Thyroid gland (tissue), 4 donors: ENCODE results near the gene PPP2R3A. TPM values are rescaled to one million over a fixed set of nuclear protein-coding genes. Genes with fewer than 3 reads are reported as not detected.
A peak's percentile ranks its signal among the peaks of the same experiment; 100 is the strongest.

ENCODE experiments used
- DNase-seq, 2 donors: peaks; one replicate each; pipeline ENCODE4 v3.0.0-alpha.2; 2019
- H3K27ac ChIP-seq, 3 donors: fragments of 200-600 bp; sonication (generic); 1 replicate in 2 of 3; 2 replicates in 1 of 3; pipeline ENCODE4 v1.5.1; 2016 to 2019; ENCODE audit warnings: mild to moderate bottlenecking in 1 of 3, moderate library complexity in 1 of 3
- H3K27me3 ChIP-seq: fragments of 200-600 bp; sonication (generic); one replicate; pipeline ENCODE4 v1.5.1; 2019
- H3K36me3 ChIP-seq, 2 donors: fragments of 200-600 bp; sonication (generic); one replicate each; pipeline ENCODE4 v1.5.1; 2016 to 2019
- H3K4me1 ChIP-seq, 2 donors: fragments of 200-600 bp; sonication (generic); one replicate each; pipeline ENCODE4 v1.5.1; 2017 to 2019
- H3K4me3 ChIP-seq, 3 donors: fragments of 200-600 bp; sonication (generic); replicated peaks in 1 of 3; 1 replicate in 2 of 3; 2 replicates in 1 of 3; pipeline ENCODE4 v1.5.1; 2016; ENCODE audit warnings: mild to moderate bottlenecking in 1 of 3
- H3K9me3 ChIP-seq: fragments of 200-600 bp; sonication (generic); one replicate; pipeline ENCODE4 v1.5.1; 2017
- POLR2A ChIP-seq, 2 donors: fragments of 450-650 bp; IDR thresholded peaks; one replicate each; pipeline ENCODE4 v1.6.1; 2017; ENCODE audit warnings: antibody characterized with exemption in 2 of 2, mild to moderate bottlenecking in 2 of 2, moderate library complexity in 1 of 2
- WGBS, 2 donors: methylation state at CpG; one replicate each; pipeline ENCODE4 v1.1.5; 2017; 5-methylcytosine and 5-hydroxymethylcytosine counted together
- intact Hi-C: fragments of 100-400 bp; cut with DNase I; formaldehyde crosslinking; loops from one replicate; pipeline ENCODE4 v1.15.1; 2023
- small RNA-seq: library from RNA; depleted of rRNA; stranded (forward); fragments of <200 nt; gene quantifications from one replicate; pipeline ENCODE3, GENCODE V24; 2016
- total RNA-seq, 4 donors: library from RNA; depleted of rRNA; stranded (reverse); fragments of >200 nt; gene quantifications; one replicate each; pipeline ENCODE4 v1.2.3, GENCODE V29; 2016
- TF ChIP-seq, protein P1 (sequence below), 6 experiments: fragments of 200-600 bp in 3 of 6; fragments of 450-650 bp in 3 of 6; sonication (generic) in 3 of 6; IDR thresholded peaks; one replicate each; pipeline ENCODE4 v1.5.1; 2016 to 2019; ENCODE audit warnings: antibody characterized with exemption in 6 of 6, mild to moderate bottlenecking in 2 of 6, inconsistent platforms in 1 of 6, moderate library complexity in 1 of 6

The PPP2R3A gene
- total RNA-seq, 4 donors from 2014 or later: 8.5 to 15.3 (median 9.8) TPM

DNA sequence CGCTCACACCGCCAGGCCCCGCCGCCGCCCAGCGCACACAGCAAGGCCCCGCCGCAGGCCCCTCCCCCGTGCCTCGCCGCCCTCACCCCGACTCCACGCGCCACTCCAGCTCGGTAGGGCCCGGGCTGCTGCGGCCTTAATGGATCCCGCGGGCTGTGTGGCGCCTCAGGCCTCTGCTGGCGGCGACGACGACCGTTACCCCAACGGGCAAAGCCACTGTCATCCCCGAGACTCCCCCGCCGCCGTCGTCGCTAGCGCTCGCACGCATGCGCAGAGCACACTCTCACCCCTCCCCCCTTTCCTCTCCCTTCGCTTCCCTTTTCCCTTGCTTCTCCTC is 230.5 kb downstream of the PPP2R3A start, which contains the start of gene MSL2:
MSL2 (minus strand) TSS at position 272 of the 337 bp plus-strand sequence. CDS start 1,222 bp downstream, outside the sequence.
- TF ChIP-seq, protein P1, sequence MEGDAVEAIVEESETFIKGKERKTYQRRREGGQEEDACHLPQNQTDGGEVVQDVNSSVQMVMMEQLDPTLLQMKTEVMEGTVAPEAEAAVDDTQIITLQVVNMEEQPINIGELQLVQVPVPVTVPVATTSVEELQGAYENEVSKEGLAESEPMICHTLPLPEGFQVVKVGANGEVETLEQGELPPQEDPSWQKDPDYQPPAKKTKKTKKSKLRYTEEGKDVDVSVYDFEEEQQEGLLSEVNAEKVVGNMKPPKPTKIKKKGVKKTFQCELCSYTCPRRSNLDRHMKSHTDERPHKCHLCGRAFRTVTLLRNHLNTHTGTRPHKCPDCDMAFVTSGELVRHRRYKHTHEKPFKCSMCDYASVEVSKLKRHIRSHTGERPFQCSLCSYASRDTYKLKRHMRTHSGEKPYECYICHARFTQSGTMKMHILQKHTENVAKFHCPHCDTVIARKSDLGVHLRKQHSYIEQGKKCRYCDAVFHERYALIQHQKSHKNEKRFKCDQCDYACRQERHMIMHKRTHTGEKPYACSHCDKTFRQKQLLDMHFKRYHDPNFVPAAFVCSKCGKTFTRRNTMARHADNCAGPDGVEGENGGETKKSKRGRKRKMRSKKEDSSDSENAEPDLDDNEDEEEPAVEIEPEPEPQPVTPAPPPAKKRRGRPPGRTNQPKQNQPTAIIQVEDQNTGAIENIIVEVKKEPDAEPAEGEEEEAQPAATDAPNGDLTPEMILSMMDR (IDR thresholded peaks at IDR 0.05): no peak
- peak in 1 of 2 donors; percentile 61 for TF ChIP-seq POLR2A (IDR thresholded peaks at IDR 0.05)
- Histone ChIP-seq H3K36me3 (no peaks in the 10 kb centered on the region), H3K27me3 (no peaks in the 10 kb centered on the region), H3K4me3 (peak within 1 kb of the TSS; percentile 72 to 81 (median 78)), H3K9me3 (no peaks in the 10 kb centered on the region), H3K4me1 (peaks cover 28% of the 10 kb centered on the region in 2 donors), H3K27ac (peak within 1 kb of the TSS; percentile 99 to 100 (median 100))
- WGBS, 2 donors: 0 to 1% methylated on average over 23 to 28 of the region's 37 CpGs
- intact Hi-C loops: loop anchor here (5.0 to 10.0 kb wide), 3 partner anchors 51 to 559 kb away; partner anchors contain the start of gene STAG1
- DNase-seq: peak in 1 of 2 donors; percentile 78

DNA sequence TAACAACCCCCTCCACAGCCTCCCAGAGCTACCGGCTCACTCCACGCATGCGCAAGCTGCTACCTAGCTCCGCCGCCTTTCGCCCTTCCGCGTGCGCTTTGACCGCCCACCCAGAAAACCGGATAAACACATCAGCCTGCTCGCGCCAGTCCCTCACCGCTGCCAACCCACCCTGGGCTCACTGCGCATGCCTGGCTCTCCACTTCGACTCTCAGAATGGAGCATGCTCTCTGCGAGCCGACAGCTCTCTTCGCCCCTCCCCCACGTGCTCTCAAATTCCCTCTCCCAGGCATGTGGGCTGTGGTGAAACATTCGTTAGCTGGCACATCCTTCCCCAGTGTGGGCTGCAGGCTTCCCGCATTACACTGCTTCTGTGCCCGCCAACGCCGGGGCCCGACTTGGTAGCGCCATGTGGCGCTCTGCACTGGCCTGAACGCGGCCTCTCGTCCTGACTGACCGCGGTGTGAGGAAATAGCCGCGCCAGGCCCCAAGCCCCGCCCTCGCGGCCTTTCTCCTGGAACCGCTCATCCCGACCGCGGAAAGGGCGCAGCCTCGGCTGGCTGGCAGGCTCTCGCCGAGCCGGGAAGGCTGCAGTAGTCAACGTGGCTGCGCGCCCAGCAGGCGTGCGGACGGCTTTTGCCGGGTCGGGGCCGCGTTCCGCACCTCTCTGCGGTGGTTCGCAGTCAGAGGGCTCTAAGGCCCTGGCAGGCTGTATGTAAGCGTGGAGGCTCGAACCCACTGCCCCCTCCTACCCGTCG is 231.1 kb downstream of the PPP2R3A start:
- H3K36me3 ChIP-seq: no peaks in the 10 kb centered on the region
- H3K4me1 ChIP-seq: peaks cover 23% of the 10 kb centered on the region in 2 donors
- H3K27me3 ChIP-seq: no peaks in the 10 kb centered on the region
- intact Hi-C loops: loop anchor here (5.0 to 10.0 kb wide), 3 partner anchors 51 to 558 kb away; partner anchors contain the start of gene STAG1
- no peaks in the 10 kb centered on the region for H3K9me3 ChIP-seq
- DNase-seq: peak; percentile 99
- peak overlapping the region; percentile 99 to 100 (median 100) for H3K27ac ChIP-seq
- peak overlapping the region in 2 of 3 donors; percentile 72 to 78 for H3K4me3 ChIP-seq
- TF ChIP-seq, protein P1 (IDR thresholded peaks at IDR 0.05): no peak
- TF ChIP-seq POLR2A (IDR thresholded peaks at IDR 0.05): peak; percentile 11 to 89
- 0 to 2% methylated on average over 23 to 31 of the region's 64 CpGs for WGBS, 2 donors

DNA sequence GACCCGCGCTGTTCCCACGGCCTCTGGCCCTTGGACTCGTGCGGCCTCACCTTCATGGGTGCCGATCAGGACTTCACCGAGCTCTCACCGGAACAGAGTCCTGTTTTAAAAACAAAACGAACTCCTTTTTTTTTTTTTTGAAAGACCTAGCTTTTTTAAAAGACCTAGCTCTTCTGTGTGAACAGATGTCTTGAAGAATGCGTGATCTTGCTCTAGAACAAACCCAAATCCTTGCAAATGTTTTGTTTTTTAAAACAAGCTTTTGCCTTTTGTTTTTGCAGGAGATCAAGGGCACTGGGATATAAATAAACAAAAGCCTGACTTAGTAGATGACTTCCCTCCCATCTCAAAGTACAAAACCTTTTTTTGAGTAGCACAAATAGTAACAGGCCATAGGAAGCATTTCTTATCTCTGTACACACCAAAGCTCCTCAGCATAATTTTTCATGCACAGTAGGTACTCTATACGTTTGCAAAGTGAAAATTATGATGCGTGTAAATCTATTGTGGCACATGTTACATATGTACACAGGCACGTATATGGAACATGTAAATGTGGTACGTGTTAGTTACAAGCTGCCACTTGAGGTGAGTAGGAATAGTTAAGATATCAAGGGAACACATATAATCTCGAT is 231.7 kb downstream of the PPP2R3A start:
- intact Hi-C loops: loop anchor here (5.0 to 10.0 kb wide), 3 partner anchors 50 to 558 kb away; partner anchors contain the start of gene STAG1
- peak overlapping the region in 2 of 3 donors; percentile 6 to 78 for H3K4me3 ChIP-seq
- TF ChIP-seq, protein P1 (IDR thresholded peaks at IDR 0.05): no peak
- TF ChIP-seq POLR2A (IDR thresholded peaks at IDR 0.05): no peak
- no peaks in the 10 kb centered on the region for H3K36me3 ChIP-seq
- peaks cover 16 to 17% of the 10 kb centered on the region in 2 donors for H3K4me1 ChIP-seq
- DNase-seq: no peak
- peak overlapping the region; percentile 99 to 100 (median 100) for H3K27ac ChIP-seq
- 19 to 22% methylated on average over 15 of the region's 15 CpGs for WGBS, 2 donors
- H3K27me3 ChIP-seq: no peaks in the 10 kb centered on the region
- H3K9me3 ChIP-seq: no peaks in the 10 kb centered on the region

Small RNAs within 50 kb of the gene (small RNA-seq; reads per million reads assigned to genes)
- not detected for gene AC092989.1

Other genes with a start within 250 kb of the PPP2R3A start
- 10 to 100 TPM; 28.6 to 55.8 (median 44.4) TPM for gene MSL2, start 230.6 kb downstream of the PPP2R3A start, total RNA-seq